GM20000 (cell line): Measurements from ENCODE around the gene SYNPO2.
"Not testable (repeated sequence)": the region's sequence is repeated elsewhere in the genome, so short reads cannot be mapped to it uniquely, and the experiment has no call there.

ENCODE experiments used
- DNase-seq: peaks from one replicate; pipeline ENCODE4 v3.0.0; 2012; ENCODE audit warnings: low spot score
- CTCF ChIP-seq: IDR thresholded peaks from 2 replicates; pipeline ENCODE4 v1.5.1; 2012; ENCODE audit warnings: mild to moderate bottlenecking, control low read depth; ENCODE audit errors: extremely low read depth, missing control alignments

SYNPO2 gene

GRCh38 chr4:119010909-119011606 is 122.4 kb downstream of the SYNPO2 start:
- DNase-seq, result no peak

GRCh38 chr4:119011607-119011988 is 122.9 kb downstream of the SYNPO2 start:
- no peak for TF ChIP-seq CTCF
- no peak for DNase-seq

More at GRCh38 chr4:119010909-119011606, 122.4 kb downstream of the SYNPO2 start:
- no peak for TF ChIP-seq CTCF

GRCh38 chr4:119014658-119015057 is 126.0 kb downstream of the SYNPO2 start:
- no peak for TF ChIP-seq CTCF
- DNase-seq, result no peak

- TF ChIP-seq CTCF, result no peak
- no peak for DNase-seq
Observed at GRCh38 chr4:119016636-119017035, 128.0 kb downstream of the SYNPO2 start.

GRCh38 chr4:119017636-119018035 is 129.0 kb downstream of the SYNPO2 start:
- no peak for TF ChIP-seq CTCF
- DNase-seq, result no peak

- DNase-seq, result no peak
Observed at GRCh38 chr4:119020158-119020557, 131.5 kb downstream of the SYNPO2 start.

GRCh38 chr4:119022520-119022919 is 133.9 kb downstream of the SYNPO2 start:
- not testable (repeated sequence) for DNase-seq

More at GRCh38 chr4:119020158-119020557, 131.5 kb downstream of the SYNPO2 start:
- TF ChIP-seq CTCF, result no peak

- DNase-seq, result no peak
- no peak for TF ChIP-seq CTCF
Observed at GRCh38 chr4:119024102-119024501, 135.4 kb downstream of the SYNPO2 start.
